ENCODE results near the gene MYOZ1.
"Not testable (repeated sequence)": the region's sequence is repeated elsewhere in the genome, so short reads cannot be mapped to it uniquely, and the experiment has no call there.

MYOZ1 gene

GRCh38 chr10:73629165-73629564, 12.1 kb downstream of the MYOZ1 start:
- Mint-ChIP-seq H3K27ac (no peak overlapping the region), H3K4me1 (peaks cover 10% of the 10 kb centered on the region), H3K9me3 (no peaks in the 10 kb centered on the region), H3K36me3 (no peaks in the 10 kb centered on the region), H3K27me3 (no peaks in the 10 kb centered on the region), H3K4me3 (no peak overlapping the region)
- ATAC-seq: no peak

DNA sequence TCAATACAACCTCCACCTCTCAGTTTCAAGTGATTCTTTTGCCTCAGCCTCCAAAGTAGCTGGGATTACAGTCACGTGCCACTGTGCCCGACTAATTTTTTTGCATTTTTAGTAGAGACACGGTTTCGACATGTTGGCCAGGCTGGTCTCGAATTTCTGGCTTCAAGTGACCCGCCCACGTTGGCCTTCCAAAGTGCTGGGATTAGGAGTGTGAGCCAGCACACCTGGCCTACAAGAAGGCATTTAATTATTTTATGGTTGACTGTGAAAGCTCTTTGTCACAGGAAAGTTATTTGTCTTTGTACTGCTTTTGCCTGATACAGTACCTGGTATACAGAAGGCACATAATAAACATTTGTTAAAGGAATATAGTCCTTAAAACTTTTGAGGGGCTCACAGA, 12.9 kb downstream of the MYOZ1 start:
- Mint-ChIP-seq H3K4me3 (no peak overlapping the region), H3K4me1 (peaks cover 10% of the 10 kb centered on the region), H3K9me3 (no peaks in the 10 kb centered on the region), H3K36me3 (no peaks in the 10 kb centered on the region), H3K27ac (no peak overlapping the region), H3K27me3 (no peaks in the 10 kb centered on the region)
- no peak for ATAC-seq

- H3K27ac Mint-ChIP-seq: no peak overlapping the region
Measured at GRCh38 chr10:73627300-73627699, 14.0 kb downstream of the MYOZ1 start.

GRCh38 chr10:73625884-73626752, 15.2 kb downstream of the MYOZ1 start:
- no peaks in the 10 kb centered on the region for H3K27me3 Mint-ChIP-seq
- H3K9me3 Mint-ChIP-seq: no peaks in the 10 kb centered on the region
- H3K4me3 Mint-ChIP-seq: peak overlapping the region; percentile 97
- peak; percentile 98 for ATAC-seq
- peaks cover 10% of the 10 kb centered on the region for H3K4me1 Mint-ChIP-seq
- H3K36me3 Mint-ChIP-seq: no peaks in the 10 kb centered on the region
- H3K27ac Mint-ChIP-seq: peak overlapping the region; percentile 97

More at GRCh38 chr10:73627300-73627699, 14.0 kb downstream of the MYOZ1 start:
- H3K4me3 Mint-ChIP-seq: no peak overlapping the region
- H3K4me1 Mint-ChIP-seq: peaks cover 10% of the 10 kb centered on the region
- no peaks in the 10 kb centered on the region for H3K9me3 Mint-ChIP-seq
- no peak for ATAC-seq
- H3K36me3 Mint-ChIP-seq: no peaks in the 10 kb centered on the region
- H3K27me3 Mint-ChIP-seq: no peaks in the 10 kb centered on the region

- Mint-ChIP-seq H3K4me1 (peaks cover 10% of the 10 kb centered on the region), H3K36me3 (no peaks in the 10 kb centered on the region)
Measured at GRCh38 chr10:73625004-73625883, 16.0 kb downstream of the MYOZ1 start.

GRCh38 chr10:73623056-73623455, 18.2 kb downstream of the MYOZ1 start:
- Mint-ChIP-seq H3K27ac (no peak overlapping the region), H3K9me3 (no peaks in the 10 kb centered on the region)

More at GRCh38 chr10:73625004-73625883, 16.0 kb downstream of the MYOZ1 start:
- peak; percentile 80 for ATAC-seq
- Mint-ChIP-seq H3K27ac (peak overlapping the region; percentile 97), H3K4me3 (peak overlapping the region; percentile 97), H3K27me3 (no peaks in the 10 kb centered on the region), H3K9me3 (no peaks in the 10 kb centered on the region)

GRCh38 chr10:73620974-73621373, 20.3 kb downstream of the MYOZ1 start:
- not testable (repeated sequence) for H3K4me1 Mint-ChIP-seq, ATAC-seq, H3K27me3 Mint-ChIP-seq, H3K27ac Mint-ChIP-seq, H3K4me3 Mint-ChIP-seq, H3K36me3 Mint-ChIP-seq, H3K9me3 Mint-ChIP-seq

More at GRCh38 chr10:73623056-73623455, 18.2 kb downstream of the MYOZ1 start:
- ATAC-seq: no peak
- H3K36me3 Mint-ChIP-seq: no peaks in the 10 kb centered on the region
- peaks cover 10% of the 10 kb centered on the region for H3K4me1 Mint-ChIP-seq
- no peak overlapping the region for H3K4me3 Mint-ChIP-seq
- no peaks in the 10 kb centered on the region for H3K27me3 Mint-ChIP-seq

GRCh38 chr10:73617143-73617542, 24.1 kb downstream of the MYOZ1 start:
- H3K27ac Mint-ChIP-seq, H3K36me3 Mint-ChIP-seq, H3K4me1 Mint-ChIP-seq, ATAC-seq, H3K9me3 Mint-ChIP-seq, H3K27me3 Mint-ChIP-seq, H3K4me3 Mint-ChIP-seq: not testable (repeated sequence)

GRCh38 chr10:73614720-73615119, 26.6 kb downstream of the MYOZ1 start:
- no peak for ATAC-seq
- no peaks in the 10 kb centered on the region for H3K4me1 Mint-ChIP-seq
- peaks cover 5% of the 10 kb centered on the region for H3K36me3 Mint-ChIP-seq
- H3K4me3 Mint-ChIP-seq: no peak overlapping the region
- no peaks in the 10 kb centered on the region for H3K9me3 Mint-ChIP-seq
- no peaks in the 10 kb centered on the region for H3K27me3 Mint-ChIP-seq
- no peak overlapping the region for H3K27ac Mint-ChIP-seq

GRCh38 chr10:73609116-73609515, 32.2 kb downstream of the MYOZ1 start:
- no peak overlapping the region for H3K4me3 Mint-ChIP-seq
- no peaks in the 10 kb centered on the region for H3K27me3 Mint-ChIP-seq
- peaks cover 5% of the 10 kb centered on the region for H3K36me3 Mint-ChIP-seq
- no peak for ATAC-seq
- H3K4me1 Mint-ChIP-seq: no peaks in the 10 kb centered on the region
- H3K9me3 Mint-ChIP-seq: no peaks in the 10 kb centered on the region
- H3K27ac Mint-ChIP-seq: no peak overlapping the region

DNA sequence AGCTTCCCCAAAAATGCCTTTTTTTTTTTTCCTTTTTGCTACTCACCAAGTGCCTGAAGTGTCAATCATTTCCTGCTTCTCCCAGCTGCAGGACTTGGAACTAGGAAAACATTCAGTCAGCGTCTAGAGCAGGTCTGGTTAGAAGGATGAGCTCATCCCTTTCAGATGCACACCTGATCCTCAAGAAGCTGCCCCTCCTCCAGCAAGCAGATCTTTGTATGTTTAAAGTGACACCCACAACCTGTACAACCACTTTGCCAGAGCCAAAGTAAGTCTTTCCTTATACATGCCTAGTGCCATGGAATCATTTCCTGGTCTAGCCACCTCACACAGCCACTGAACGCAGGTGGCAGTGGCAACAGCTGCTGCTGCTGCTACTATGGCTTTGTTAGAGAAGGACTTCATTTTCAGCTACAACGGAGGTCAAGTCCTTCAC, 39.8 kb downstream of the MYOZ1 start:
- H3K27ac Mint-ChIP-seq: no peak overlapping the region
- H3K36me3 Mint-ChIP-seq: peaks cover 5% of the 10 kb centered on the region
- H3K4me1 Mint-ChIP-seq: no peaks in the 10 kb centered on the region
- no peaks in the 10 kb centered on the region for H3K27me3 Mint-ChIP-seq
- H3K4me3 Mint-ChIP-seq: no peak overlapping the region
- H3K9me3 Mint-ChIP-seq: no peaks in the 10 kb centered on the region
- ATAC-seq: no peak

DNA sequence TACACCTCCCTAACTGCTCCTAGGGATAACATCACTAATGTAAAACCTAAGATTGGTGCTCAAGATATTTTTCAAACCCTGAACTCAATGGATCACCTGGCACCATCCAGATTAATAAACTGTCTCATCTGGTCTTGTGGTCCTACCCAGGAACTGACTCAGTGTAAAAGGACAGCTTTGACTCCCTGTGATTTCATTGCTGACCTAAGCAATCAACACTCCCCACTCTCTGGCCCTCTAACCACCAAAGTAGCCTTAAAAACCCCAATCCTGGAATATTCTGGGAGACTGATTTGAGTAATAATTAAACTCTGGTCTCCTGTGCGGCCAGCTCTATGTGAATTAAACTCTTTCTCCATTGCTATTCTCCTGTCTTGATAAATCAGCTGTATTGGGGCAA, 43.9 kb downstream of the MYOZ1 start:
- ATAC-seq: no peak
- H3K4me1 Mint-ChIP-seq: no peaks in the 10 kb centered on the region
- H3K36me3 Mint-ChIP-seq: no peaks in the 10 kb centered on the region
- no peaks in the 10 kb centered on the region for H3K9me3 Mint-ChIP-seq
- no peak overlapping the region for H3K27ac Mint-ChIP-seq
- H3K4me3 Mint-ChIP-seq: no peak overlapping the region
- H3K27me3 Mint-ChIP-seq: no peaks in the 10 kb centered on the region

DNA sequence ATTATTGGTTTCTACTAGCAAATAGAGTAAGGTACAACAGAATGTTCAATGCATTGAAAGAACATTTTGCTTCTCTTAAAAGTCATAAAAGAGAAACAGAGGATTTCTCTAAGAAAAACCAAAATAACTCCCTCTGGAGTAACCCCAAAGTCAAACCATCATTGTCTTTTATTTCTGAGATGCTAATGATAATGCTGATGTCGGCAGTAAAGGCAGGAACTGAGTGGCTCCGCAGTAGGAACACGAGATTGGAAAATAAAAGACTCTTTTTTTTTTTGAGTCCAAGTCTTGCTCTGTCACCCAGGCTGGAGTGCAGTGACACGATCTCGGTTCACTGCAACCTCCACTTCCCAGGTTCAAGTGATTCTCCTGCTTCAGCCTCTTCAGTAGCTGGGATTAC, 47.5 kb downstream of the MYOZ1 start:
- H3K27me3 Mint-ChIP-seq: no peaks in the 10 kb centered on the region
- peaks cover under 1% of the 10 kb centered on the region for H3K36me3 Mint-ChIP-seq
- no peak overlapping the region for H3K4me3 Mint-ChIP-seq
- no peak for ATAC-seq
- H3K27ac Mint-ChIP-seq: no peak overlapping the region
- H3K4me1 Mint-ChIP-seq: peaks cover 14% of the 10 kb centered on the region
- H3K9me3 Mint-ChIP-seq: no peaks in the 10 kb centered on the region

DNA sequence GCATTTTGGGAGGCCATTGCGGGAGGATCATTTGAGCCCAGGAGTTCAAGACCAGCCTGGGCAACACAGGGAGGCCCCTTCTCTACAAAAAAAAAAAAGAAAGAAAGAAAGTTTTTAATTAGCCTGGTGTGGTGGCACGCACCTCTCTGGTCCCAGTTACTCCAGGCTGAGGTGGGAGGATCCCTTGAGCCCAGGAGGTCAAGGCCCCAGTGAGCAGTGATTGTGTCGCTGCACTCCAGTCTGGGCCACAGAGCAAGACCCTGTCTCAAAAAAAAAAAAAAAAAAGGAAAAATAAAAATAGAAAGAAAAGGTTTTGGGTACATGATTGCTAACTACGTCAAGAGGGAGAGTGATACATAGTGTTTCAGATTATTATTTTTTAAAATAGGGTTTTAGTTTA, 48.2 kb downstream of the MYOZ1 start:
- peaks cover 14% of the 10 kb centered on the region for H3K4me1 Mint-ChIP-seq
- H3K9me3 Mint-ChIP-seq: no peaks in the 10 kb centered on the region
- no peak for ATAC-seq
- no peak overlapping the region for H3K27ac Mint-ChIP-seq
- H3K36me3 Mint-ChIP-seq: peaks cover 6% of the 10 kb centered on the region
- no peak overlapping the region for H3K4me3 Mint-ChIP-seq
- H3K27me3 Mint-ChIP-seq: no peaks in the 10 kb centered on the region

GRCh38 chr10:73591935-73592699, 49.2 kb downstream of the MYOZ1 start:
- Mint-ChIP-seq H3K4me1 (peaks cover 14% of the 10 kb centered on the region), H3K27me3 (no peaks in the 10 kb centered on the region), H3K4me3 (no peak overlapping the region), H3K9me3 (no peaks in the 10 kb centered on the region), H3K27ac (no peak overlapping the region), H3K36me3 (peaks cover 6% of the 10 kb centered on the region)
- ATAC-seq: no peak

Measured in stimulated activated memory B cell treated with anti-CD40 and anti-IgM and Interleukin-4, amounts not matched to agents 10 μg/mL and 1 μg/mL and 100 μg/mL, for 72 hours (primary cell).